HG03025 (cell line): ENCODE measurements around the gene PLCB2.

ENCODE experiments used
- ATAC-seq: cut with Tn5 transposase; IDR thresholded peaks from one replicate; pipeline ENCODE4 v1.9.1; 2021; ENCODE audit warnings: mild to moderate bottlenecking, moderate library complexity; ENCODE audit not compliant: unreplicated experiment, low FRiP score

PLCB2 gene

GRCh38 chr15:40328176-40328575 lies 20.4 kb upstream of the PLCB2 start:
- ATAC-seq = no peak

GRCh38 chr15:40327457-40327856 lies 19.7 kb upstream of the PLCB2 start:
- ATAC-seq = no peak

DNA sequence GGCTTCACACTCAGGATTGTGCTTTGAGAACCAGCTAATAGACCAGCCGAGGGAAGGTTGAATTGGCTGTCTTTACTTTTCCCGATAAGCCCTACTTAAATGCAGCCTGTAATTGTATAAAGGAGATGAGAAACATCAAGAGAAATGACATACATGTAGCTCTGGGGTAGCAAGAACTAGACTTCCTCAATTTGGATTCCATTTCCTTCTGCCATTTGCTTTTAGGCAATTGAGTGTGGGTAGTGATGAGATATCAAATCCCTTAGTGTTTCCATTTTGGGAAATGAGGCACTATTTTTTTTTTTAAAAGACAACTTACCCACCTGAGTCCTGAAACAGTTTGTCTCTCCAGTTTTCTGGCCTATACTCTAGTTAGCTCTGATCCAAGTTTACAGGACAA lies 18.0 kb upstream of the PLCB2 start:
- ATAC-seq = no peak

- no peak for ATAC-seq
Observed at GRCh38 chr15:40325188-40325587, 17.5 kb upstream of the PLCB2 start.

DNA sequence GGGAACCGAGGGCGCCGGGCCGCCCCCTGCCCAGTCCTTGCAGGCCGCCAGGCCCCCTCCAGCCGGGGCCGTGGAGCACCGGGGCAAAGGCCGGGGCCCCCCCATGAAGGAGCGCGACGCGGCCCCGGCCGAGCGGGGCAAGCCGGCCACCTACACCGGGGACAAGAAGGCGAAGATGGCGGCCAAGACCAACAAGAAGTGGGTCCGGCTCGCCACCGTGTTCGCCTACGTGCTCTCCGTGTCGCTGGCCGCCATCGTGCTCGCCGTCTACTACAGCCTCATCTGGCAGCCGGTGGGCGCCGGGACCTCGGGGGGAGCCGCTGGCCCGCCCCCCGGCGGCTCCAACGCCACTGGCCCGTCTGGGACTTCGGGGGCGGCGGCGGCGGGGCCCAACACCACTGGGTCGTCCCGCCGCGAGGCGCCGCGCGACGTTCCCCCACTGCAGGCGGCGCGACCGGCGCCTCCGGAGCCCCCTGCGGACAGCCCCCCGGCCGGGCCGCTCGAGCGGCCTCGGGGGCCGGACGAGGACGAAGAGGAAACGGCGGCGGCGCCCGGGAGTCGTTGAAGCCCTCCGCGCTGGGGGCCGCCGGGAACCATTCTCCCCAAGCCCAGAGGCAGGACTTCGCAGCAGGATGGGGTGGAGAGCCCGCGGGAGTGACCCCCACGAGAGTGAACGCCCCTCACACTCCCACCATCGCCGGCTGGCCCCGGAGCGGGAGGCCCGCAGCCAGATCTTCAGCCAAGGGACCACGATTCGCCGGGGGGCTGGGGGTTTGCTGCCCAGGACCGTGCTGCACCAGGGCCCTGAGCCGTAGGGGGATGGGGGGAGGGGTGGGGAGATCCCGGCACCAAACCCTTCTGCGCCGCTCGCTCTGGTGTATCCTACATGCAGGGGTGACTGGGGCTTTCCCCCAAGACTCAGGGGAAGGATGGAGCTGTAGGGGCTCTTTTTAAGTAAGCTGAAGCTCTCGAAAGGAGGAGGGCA lies 16.5 kb upstream of the PLCB2 start:
- ATAC-seq = peak; percentile 11

DNA sequence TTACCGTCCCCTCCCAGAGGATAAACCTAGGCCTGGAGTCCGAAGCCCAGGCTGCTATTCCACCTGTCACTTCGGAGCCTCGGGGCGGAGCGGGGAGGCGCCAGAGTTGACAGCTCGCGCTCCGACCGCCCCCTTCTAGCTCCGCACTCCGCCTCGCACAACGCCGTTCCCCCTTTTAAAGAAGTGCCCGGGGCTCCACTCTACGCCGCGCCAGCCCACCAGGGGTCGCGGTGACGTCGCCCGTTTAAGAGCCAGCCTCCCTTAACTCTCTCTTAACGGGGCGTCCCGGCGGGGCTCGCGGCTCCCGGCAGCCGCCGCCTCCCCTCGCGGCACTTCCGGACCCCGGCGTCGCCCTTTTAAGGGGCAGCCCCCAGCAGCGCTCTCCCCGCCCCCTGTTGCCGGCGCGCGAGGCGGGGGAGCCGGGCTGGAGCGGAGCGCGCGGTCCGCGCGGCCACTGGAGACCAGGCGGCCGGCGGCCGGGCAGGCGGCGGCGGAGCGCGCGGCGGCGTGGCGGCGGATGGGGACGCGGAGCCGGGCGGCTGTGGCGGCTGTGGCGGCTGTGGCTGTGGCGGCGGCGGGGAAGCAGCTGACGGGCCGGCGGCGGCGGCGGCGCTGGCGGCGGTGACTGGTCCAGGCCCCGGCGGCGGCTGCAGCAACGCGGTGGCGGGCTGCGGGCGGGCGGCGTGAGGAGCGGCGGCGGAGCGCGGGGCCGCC lies 15.7 kb upstream of the PLCB2 start, which contains the start of gene INAFM2:
Gene INAFM2 (plus strand): TSS at position 454 of the 714 bp plus-strand sequence. CDS start 364 bp downstream, outside the sequence.
- peak; percentile 87 for ATAC-seq

DNA sequence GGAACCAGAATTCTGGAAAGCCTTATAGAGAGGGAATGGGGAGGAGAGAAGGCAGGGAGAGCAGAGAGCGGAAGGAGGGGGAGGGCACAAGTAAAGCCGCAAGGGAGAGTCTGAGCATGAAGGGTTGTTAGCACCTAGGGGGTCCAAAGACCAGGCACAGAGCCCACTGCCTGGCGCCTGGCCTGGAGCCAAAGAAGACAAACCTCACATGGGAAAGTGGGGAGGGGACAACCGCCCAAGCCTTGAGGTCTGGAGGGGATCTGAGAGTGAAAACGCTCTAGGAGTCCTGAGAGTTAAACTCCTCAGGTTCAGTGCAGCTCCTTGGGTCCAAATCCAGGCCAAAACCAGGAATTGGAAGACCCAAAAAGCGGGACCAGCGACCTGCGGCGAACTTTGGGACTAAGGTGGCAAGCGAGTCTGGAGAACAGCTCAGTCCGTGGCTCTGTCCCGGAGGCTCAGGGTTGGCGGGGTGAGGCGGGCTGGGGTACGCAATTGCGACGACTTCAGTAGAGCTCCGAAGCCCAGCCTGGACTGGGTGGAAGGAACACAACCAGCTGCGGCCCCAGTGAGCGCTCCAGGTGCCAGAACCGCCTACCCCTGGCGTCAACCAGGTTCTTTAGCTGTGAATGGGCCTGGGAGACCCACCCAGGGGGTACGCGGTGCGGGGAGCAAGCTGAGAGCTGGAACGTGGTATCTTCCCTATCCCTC lies 14.9 kb upstream of the PLCB2 start:
- no peak for ATAC-seq

- no peak for ATAC-seq
Observed at GRCh38 chr15:40320931-40321371, 13.2 kb upstream of the PLCB2 start.

GRCh38 chr15:40320409-40320808 lies 12.7 kb upstream of the PLCB2 start:
- no peak for ATAC-seq

DNA sequence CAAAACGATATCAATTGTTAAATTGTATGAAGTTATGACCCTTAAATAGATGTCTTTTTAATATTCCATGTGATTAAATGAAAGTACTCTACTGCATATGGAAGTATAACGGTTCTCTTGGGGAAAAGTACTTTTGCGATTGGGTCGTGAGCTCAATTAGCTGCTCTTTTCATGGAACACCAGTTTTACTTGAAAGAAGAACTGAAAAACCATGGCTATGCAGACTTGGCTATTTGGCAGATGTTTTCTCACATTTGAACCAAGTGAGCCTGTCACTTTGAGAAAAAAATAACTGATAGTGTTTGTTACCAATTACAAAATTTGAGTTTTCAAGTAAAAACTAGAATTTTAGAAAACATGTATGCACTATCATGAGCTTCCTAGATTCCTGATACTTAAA lies 9.8 kb upstream of the PLCB2 start:
- no peak for ATAC-seq

DNA sequence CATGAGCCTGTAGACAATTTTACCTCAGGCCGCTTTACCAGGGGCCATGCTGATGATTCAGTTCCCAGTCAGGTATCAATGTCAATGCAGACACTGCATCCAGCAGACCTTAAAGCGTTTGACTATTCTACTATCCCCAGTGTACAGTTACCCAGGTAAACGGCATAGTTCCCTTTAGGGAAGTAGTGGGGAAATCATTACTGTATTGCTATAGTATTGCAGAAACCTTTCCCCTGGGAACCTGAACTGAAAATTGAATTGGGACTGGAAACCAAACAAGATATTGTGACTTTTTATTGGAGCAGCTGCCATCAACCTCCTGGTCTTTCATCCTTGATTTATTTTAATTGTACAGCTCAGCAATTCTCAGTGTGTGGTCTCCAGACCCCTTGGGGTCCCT lies 9.2 kb upstream of the PLCB2 start:
- ATAC-seq = no peak

DNA sequence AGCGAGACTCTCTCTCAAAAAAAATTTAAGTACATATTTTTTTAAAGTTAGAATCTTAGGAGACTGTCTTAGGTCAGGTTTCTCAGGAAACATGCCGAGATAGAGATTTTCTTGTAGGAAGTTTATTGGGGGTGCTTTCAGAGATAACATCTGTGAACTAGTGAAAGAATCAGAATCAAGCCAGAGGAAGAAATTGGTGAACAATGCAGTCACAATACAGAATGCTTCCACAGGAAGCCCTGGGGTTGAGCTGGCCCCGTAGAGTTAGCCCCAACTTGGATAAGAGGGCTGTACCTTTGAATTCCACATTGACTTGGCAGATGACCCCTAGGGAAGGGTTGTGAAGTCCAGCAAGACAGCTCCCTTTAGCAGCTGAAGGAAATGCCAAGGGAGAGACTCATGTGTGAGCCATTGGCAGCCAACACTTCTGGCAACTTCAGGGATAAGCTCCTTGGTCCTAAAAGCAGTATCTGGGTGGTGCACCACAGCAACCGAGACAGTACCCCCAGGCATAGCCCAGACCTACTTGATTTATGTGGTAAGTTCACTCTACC lies 7.1 kb upstream of the PLCB2 start:
- no peak for ATAC-seq

DNA sequence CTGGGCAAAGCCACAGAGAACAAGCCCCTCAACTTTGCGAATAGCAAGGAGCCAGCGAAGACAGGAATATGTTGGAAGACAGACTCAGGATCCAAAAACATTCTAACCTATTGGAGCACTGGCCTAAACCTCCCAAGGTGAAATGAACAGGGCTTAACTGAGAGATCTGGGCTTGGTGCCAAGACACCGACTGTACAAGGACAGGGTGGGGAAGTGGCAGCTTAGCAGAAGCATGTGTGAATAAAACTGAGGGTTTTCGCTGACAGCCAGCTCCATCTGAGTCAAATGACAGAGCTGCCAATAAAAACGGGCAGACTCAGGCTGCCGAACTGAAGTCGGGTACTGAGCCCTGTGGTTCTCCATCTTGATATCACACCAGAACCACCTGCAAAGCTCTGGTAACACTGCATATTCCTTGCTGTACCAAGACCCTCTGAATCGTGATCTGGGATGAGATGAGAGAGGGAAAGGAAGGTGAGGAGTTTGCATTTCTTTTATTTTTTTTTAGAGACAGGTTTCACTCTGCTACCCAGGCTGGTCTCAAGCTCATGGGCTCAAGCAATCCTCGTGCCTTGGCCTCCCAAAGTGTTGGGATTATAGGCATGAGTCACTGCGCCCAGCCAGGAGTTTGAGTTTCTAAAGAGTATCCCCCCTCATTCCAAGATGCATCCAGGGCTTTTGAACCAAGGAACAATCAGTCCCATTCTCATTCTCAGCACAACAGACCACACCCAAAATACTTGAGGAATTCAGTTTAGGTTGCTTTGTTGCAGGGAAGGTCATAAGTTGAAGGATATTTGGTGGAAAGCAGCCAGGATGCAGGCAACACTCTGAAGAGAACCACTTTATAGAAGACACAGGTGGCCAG lies 6.0 kb upstream of the PLCB2 start:
- ATAC-seq = no peak

DNA sequence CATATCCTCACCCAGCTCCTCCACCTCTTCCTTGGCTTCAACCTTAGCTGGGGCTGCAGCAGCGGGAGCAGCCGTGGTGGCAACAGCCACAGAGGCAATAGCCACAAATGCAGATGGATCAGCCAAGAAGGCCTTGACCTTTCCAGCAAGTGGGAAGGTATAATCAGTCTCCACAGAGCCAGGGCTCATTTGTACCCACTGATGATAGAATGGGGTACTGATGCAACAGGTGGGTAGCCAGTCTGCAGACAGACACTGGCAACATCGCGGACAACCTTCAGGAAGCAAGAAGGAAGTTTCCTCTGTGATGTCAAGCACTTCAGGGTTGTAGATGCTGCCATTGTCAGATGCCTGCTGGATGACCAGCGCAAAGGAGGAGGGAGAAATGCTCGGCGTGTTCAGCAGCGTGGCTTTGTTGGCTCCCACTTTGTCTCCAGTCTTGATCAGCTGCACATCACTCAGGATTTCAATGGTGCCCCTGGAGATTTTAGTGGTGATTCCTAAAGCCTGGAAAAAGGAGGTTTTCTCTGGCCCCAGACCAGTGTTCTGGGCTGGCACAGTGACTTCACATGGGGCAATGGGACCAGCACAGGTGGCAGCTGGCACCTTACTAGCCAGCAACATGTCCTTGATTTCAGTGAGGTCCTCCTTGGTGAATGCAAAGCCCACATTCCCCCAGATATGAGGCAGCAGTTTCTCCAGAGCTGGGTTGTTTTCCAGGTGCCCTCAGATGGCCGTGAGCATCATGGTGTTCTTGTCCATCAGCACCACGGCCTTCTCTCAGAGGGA lies 4.8 kb upstream of the PLCB2 start:
- ATAC-seq = no peak

DNA sequence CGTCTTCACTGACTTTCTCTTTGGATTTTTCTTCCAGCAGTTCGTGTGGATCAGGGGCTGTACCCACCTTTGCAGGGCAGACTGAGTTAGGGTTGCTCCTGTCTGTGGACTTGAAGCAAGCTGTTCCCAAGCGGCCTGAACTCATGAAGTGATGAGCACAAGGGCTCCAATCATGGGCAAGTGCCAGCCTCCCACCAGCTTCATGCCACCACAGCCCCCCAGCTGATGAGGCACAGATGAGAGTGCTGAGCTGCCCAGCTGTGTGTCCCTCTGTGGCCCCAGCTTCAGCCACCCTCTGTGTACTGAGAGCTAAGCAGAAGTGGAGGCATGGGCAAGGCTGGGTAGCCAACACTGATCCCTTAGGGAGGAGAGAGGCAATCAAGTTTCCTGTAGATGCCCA lies 3.3 kb upstream of the PLCB2 start:
- no peak for ATAC-seq

DNA sequence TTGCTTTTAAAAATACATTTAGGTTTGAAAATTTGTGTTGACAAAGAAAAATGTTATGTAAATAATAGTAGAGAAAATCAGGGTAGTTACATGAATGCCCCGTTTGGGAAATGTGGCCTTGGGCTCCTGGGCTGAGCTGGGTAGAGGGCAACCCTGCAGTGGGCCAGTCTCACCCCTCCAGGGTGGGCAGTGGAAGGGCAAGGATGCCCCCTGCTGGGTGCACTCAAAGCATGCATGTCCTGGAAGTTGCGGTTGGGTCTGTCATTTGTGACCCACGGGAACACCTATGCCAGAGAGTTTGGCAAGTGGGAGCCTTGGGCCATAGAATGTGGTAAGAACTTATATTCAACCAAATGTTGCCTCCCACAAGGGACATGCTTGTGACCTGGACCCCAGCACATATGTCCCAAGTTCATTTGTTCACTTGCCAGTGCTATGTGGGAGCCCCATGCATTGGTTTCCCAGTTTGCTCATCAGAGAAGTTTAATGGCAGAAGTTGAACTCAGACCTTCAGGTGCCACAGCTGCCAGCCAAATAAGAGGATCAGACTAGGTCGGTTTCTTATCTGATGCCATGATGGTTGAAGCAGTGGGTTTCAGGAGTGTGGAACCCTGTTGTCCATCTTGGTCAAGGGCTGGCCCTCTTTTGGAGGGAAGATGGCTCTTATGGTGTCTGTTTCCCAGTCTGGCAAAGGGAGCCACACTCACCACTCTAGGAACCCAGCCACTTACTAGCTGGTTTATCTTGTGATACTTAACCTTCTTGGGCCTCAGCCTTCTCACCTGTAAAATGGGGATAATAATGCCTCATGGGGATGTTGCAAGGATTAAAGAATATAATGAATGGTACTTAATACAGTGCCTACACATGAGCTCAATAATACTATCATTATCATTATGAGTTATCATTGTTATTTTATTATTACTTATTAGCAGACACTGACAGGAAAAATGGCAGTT lies 2.5 kb upstream of the PLCB2 start:
- ATAC-seq = no peak

DNA sequence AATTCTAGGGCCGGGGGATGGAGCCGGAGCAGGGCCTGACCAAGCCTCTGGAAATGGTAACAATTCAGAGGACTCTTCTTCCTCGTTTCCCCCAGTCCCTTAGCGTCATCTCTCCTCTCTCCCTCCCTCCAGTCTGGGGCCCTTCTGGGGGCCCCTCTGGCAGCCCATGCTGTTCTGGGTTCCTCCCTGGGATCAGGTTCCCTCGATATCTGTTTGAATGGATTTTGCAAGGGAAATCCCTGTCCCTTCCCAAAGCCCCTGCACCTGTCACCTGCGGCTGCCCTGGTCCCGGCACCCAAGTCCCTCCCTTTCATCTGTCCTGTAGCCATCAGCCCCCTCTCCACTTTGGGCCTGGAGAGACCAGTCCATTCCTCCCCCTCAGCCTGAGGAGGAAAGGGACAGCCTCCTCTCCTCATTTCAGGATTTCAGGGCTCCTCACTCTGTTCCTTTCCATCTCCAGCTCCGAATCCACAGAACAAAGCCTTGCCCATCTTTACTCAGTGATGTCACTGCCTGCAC lies 1.7 kb upstream of the PLCB2 start:
- no peak for ATAC-seq

DNA sequence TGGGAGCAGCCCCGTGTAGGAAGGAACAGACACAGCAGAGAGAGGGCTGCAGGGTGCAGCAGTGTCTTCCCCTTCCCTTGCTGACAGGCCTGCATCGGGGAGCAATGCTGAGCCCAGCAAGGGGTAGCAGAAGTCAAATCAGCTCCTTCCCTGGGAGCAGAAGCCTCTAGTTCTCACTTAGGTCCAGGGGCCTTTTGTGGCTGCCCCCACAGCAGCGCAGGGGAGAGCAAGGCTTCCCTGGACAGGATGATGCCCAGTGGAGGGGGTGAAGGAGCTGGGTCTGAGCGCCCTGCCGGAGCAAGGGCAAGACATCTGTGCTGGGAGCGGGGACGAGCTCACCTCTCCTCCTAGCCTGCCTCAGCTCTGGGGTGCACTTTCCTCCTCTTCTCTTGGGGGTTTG lies 827 bp downstream of the PLCB2 start:
- ATAC-seq = no peak
